ENCODE data around the gene PXDC1.
"Not testable (repeated sequence)": the region's sequence is repeated elsewhere in the genome, so short reads cannot be mapped to it uniquely, and the experiment has no call there.

Gene PXDC1

DNA sequence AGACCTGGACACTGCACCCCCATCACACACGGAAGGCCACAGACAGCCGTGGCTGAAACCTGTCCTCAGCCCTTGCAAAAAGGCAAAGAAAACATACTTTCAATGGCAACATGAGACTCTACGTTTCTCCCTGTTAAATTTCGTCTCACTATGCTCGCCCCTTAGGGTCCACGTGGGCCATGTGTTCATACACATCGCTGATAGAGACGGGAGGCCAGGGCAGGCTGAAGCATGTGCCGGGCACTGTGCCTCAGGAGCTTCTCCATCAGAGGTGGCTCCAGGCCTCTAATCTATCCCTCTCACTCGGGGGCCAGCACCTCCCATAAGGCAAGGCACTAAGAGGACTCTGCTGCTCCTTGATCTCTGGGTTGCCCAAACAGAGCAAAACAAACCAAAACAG is 17.5 kb downstream of the PXDC1 start:
- no peak for DNase-seq

DNA sequence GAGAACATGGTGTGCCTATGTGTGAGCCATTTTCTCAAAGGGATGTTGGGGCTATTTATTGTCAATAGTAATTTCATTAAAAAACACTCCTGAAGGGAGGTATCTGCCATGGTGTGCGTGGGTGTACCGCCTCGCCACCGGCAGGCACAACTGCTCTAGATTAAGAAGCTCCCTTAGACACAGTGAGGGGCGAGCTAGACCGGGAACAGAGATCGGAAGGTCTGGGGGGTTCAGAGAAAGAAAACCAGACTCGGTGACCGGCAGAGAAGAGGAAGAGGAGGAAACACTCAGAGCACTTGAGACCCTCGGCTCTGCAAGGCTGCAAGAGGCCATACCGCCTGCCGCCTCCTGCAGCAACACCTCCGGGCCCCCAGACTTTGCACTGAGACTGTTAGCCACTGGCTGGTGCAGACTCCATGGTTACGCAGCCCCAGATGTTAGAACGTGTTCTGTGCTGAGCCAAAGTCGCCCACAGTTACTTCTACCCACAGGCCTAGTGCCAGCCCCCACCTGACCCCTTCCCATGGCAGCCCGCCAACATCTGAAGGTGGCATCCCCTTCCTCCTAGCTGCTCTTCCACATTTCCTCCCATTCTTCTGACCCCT is 18.1 kb downstream of the PXDC1 start:
- DNase-seq: no peak

DNA sequence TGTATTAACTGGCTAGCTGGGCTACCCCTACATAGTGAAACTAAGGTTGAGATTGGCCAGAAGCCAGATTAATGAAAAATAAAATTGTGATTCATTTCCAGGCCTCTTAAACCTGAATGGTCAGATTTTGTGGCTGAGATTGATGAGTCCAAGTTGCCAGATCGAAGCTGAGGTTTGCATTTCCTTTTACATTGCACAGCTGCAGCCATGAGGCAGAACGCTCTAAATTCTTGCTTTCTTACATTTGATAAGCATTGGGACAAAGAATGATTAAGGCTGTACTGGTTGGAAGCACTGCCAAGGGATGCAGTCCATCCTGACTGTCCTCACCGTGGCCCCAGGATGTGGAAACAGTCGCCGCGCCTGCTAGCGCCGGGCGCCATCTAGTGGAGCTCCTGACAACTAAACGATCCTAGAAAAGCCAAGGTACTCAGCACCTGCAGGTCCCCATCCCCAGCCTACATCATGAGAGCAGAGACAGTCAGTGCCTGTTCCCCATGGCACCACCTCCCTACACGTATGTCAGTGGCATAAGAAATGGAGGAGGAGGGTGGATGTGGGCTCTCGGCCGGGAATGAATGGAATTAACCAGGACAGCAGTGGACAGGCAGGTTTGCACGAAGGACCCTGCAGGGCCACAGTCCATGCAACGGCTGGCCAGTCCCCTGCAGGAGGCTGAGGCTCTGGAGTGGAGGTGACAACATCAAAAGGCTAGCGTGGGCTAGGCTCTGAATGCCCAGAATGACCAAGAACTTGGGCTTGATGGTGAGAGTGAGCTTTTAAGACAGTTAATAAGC is 19.0 kb downstream of the PXDC1 start:
- DNase-seq: peak in 52 of 56 donors; percentile 17 to 83 (median 62)

DNA sequence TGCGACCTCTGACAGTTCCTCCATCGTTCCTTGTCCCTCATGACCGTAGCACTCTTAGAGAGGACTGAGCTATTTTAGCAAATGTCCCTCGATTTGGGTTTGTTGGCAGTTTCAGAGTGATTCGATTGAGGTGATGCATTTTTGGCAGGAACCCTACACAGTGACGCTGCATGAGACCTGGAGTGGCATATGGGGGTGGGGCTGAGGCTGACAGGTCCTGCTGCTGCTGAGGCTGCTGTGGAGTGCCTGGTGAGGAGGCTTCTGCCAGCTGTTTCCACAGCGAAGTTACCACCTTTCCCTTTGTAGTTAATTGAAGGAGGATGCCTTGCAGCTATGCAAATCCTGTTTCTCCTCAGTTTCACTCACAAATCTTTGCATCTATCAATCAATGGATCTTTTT is 19.8 kb downstream of the PXDC1 start:
- no peak for DNase-seq

DNA sequence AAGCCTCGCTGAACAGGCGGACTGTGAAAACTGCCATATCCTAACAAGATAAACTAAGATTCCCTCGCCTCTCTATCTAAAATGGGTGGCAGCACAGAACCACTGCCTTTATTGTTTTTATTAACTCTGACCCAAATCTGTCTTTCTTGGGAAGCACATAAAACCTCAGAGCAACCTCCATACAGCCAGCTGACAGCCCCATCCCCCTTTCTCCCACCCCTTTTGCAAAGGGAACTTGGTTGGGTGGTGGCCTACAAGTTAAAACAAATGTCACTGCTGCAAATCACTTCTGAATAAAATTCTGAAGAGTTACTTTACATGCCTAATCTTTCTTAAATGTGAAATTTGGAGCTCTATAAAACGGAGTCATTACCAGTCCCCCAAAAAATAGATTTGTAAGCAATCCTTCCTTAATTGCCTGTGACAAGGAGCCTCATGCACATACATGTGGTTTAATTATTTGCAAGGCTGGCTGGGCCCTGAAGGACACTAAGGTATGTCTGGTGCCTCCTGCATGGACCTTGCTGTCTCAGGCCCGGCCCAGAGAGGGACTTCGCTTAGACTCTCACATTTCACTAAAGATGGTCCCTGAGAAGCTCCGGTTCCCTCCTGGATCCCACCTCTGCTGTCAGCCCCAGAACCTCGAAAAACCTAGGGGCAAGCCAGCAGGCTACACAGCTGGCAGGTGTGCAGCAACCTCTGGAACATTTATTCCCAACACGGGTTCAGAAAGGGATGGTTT is 21.7 kb downstream of the PXDC1 start:
- peak in 3 of 56 donors; percentile 9 to 44 (median 15) for DNase-seq

DNA sequence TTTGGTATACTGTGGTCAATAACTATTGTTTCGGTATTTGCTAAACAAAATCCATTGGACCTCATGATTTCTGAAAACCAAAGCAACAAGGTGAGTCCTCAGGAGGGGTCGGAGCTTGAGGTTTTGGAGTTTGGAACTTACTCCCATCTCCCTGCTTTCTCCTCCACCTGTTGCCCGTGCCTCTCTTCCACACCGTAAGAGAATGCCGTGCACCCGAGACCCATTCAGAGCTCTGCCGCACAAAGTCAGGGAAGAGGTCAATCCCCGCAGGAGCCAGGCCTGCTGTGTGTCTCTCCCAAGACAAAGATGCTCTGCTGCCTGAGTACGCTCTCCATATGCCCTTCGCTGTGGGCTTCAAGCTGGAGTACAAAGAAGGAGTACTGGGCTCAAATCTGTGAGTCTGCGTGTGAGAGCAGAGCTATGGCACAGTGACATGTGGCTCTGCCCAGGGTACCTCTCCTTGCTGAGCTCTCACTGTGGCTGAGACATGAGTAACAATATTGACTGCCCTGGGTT is 23.9 kb downstream of the PXDC1 start:
- no peak for DNase-seq

DNA sequence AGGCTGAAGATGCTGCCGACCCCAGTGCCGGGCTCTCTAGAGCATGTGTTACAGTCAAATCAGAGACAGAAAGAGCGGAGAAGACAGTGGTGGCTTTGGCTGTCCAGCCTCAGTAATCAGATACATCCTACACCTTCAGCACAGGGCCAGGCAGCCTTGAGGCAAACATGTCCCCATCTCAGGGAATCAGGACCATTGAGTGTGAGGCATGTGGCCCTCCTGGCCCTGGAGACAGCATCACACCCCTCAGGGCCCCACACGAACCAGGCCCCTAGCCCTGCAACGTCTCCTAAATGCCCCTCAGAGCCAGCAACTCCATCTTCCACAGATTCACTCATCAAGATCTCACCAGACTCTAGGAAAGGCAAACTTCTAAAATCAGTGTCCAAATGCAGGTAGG is 24.5 kb downstream of the PXDC1 start:
- no peak for DNase-seq

DNA sequence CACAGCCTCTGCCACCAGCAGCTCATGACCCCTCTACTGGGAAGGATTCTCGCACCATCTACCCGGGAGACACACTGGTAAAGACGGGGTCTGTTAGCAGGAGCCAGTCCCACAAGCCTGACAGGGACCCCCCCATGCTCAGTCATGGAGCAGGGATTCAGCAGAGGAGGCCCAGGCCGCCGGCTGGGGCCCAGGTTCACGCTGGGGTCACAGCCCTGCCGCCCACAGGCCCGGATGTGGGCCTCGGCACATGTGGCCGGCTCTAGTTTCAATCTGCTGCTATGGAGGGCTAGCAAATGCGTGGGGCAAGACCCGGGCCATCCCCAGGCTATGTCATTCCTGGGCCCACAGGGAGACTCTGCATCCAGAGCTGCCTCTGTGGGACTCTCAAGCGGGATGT is 25.1 kb downstream of the PXDC1 start:
- DNase-seq: no peak

DNA sequence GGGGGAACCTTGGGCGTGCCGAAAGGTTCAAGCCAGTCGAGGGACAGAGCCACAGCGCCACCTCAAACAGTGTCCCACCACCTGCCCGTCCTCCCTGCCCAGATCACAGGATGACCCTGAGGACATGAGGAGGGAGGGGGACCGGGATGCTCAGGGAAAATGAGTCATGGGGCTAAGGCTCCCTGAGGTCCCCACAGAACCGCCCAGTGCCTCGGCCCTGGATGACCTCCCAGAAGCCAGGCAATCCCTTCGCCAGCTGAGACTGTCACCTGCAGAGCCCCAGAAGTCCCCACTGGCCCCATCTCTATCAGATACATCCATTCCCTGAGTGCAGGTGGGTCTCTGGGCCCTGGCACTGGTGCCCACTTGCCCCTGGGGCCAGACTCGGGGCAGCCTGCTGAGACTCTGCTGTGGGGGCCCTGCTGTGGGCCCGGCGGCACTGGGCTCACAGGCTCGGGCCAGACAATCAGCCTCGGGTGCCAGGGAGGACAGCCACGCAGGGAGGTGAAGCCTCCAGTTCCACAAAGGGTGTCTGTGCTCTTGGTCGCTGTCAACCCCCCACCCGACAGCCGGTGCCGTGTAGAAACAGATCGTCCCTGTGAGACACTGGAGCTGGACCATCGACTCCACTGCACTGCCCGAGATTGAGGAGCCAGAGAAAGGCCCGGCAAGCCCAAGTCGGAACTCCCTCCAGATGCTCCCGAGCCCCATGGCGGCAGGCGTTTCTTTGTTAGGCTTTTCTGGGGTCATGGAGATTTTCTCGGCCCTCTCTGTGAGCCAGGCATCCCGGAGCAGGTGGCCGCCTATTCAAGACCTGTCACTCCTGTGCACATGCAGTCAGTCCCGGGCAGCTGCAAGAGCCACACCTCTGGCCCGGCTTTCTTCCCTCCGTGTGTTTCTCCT is 26.1 kb downstream of the PXDC1 start:
- no peak for DNase-seq

DNA sequence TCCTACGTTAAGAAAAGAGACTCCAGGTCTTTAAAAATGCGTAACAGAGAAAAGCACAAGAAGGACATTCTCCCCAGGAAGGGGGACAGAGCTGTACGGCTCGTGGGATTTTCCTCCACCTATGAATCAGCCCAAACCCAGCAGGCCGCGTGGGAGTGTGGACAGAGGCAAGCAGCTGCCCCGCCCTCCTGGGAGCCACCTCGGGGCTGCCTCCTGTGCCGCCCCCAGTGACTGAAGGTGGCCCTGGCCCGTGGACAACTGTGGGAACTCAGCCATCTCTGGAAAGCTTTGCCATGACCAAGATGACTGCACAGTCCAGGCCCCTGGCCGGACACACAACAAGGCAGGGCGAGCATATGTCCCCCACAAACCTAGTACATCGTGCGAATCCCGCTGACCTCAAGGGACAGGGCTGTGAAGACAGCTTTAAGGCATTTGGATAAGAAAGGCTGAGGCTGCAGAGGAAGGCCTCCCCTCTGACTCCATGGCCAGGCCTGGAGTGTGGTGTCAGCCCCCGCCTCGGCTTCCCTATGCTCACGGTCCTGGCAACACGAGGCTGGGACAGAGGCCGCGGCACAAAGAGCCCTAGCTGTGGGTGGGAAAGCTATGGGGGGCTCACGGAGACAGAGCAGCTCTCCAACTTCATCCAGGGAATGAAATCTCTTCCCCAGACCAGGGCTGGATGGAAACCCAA is 26.9 kb downstream of the PXDC1 start:
- DNase-seq: no peak

DNA sequence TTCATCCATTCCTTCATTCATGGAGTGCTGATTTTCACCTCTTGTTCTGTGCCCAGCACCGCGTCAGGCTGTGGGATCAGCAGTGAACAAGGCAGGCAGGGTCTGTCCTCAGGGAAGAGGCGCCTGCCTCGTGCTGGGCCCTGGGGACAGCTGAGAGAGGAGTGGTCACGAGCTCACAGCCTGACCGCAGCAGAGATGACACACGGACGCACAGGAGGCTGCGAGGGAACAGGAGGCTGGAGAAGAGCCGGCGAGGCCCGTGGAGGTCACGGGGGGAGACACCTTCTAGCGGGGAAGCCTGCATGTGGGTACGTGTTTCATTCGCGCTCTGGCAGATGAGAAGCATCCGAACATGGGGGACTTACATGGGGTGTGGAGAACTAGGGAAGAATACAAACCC is 27.5 kb downstream of the PXDC1 start:
- no peak for DNase-seq

DNA sequence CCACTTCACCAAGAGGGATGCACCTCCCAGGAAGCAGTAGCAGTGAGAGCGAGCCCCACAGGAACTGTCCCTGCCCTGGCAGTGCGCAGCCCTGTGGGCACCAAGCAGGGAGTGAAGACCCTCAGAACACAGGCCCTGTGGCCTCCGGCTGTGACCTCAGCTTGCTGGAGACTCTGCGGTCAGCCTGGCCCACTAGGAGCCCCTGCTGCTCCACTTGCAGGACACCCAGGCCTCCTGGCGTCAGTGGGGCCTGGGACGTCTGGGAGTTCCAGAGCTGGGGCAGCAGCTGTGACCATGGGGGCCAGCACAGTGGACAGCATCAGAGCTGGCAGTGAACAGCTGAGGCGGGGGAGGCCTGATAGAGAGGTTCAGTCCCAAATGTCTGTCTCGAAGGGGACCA is 28.3 kb downstream of the PXDC1 start:
- no peak for DNase-seq

DNA sequence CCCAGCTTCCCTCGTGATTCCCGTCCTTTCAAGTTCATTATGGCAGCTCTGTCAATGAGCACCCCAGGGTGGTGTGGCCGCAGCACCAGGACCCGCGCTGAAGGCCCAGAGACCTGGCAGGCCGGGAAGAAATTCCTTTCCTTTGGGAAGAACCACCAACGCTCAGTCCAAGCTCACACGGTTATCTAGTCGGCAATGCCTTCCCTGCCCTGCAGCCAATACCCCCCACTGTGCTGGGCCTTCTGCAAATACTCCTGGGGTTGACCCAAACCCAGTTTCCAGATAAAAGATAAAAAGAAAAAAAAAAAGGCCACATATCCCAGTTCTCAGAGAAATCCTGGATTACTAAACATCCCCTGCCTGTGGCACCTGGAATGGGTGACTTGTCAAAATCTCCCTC is 28.7 kb downstream of the PXDC1 start:
- DNase-seq: no peak

DNA sequence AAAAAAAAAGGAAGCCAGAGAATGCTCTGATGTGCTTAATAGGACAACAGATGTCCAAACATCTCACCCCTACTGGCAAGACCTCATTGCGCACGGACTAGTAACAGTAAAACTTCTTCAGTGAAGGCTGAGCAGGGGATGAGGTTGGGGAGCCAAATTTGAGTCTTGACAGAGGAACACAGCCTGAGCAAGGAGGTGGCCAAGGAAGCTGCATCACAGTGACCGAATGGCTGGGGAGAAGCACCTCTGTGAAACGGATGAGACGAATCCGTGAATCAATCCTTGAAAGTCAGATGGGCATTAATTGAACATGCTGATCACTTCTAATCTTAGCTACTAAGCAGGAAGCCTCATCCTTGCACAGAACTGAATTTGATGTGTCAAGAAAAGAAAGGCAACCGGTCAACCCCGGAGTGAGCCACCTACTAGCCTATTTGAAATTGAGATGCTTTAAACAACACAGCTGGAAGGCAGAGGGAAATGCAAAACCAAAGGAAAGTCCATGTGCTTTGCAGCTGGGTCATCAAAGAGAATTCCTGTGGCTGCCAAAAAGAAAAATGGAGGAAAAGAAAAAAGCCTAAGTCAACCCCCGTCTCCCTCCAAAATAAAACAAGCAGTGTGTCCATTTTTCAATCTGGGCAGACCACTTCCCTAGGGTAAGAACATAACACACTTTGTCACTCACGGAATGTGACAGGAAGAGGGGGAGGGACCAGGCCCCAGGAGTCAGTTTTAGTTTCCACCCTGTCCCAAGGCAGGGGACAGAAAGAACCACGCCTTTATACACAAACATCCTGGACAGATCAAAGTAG is 29.5 kb downstream of the PXDC1 start:
- no peak for DNase-seq

DNA sequence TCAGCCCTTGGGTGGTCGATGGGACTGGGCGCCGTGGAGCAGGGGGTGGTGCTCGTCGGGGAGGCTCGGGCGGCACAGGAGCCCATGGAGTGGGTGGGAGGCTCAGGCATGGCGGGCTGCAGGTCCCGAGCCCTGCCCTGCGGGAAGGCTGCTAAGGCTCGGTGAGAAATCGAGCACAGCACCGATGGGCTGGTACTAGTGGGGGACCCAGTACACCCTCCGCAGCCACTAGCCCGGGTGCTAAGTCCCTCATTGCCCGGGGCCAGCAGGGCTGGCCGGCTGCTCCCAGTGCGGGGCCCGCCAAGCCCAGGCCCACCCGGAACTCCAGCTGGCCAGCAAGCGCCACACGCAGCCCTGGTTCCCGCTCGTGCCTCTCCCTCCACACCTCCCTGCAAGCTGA is 30.7 kb downstream of the PXDC1 start:
- DNase-seq: not testable (repeated sequence)

DNA sequence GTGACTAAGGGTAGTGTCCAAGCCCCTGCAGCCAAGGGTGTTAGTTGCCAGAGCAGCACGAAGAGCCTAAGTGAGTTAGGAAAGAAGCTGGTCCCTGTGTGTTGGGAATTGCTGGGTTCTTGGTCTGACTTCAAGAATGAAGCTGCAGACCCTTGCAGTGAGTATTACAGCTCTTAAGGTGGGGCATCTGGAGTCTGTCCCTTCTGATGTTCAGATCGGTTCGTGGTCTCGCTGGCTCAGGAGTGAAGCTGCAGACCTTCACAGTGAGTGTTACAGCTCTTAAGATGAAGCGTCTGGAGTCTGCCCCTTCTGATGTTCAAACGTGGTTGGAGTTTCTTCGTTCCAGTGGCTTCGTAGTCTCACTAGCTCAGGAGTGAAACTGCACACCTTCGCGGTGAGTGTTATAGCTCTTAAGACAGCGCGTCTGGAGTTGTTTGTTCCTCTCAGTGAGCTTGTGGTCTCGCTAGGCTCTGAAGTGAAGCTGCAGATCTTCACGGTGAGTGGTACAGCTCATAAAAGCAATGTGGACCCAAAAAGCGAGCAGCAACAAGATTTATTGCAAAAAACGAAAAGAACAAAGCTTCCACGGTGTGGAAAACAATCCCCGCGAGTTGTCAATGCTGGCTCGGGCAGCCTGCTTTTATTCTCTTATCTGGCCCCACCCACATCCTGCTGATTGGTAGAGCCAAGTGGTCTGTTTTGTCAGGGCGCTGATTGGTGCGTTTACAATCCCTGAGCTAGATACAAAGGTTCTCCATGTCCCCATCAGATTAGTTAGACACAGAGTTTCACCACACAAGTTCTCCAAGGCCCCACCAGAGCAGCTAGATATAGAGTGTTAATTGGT is 31.8 kb downstream of the PXDC1 start:
- DNase-seq: no peak

DNA sequence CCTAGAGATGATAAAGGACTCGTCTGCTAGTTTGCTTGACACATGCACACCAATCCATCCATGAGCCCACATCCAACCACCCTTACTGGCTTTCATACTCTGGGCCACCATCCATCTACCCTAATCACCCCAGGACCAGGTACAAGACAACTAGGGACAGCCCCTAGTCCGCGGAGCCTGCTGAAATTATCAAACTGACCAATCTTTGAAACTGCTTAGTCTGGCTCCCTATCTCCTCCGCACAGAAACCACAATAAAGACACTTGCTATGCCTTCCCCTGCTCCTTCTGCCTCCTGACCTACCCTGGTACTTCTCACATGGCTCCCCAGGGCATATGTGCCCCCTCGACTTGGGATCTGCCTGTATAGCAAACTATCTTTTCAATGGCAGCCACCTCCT is 33.1 kb downstream of the PXDC1 start:
- no peak for DNase-seq

DNA sequence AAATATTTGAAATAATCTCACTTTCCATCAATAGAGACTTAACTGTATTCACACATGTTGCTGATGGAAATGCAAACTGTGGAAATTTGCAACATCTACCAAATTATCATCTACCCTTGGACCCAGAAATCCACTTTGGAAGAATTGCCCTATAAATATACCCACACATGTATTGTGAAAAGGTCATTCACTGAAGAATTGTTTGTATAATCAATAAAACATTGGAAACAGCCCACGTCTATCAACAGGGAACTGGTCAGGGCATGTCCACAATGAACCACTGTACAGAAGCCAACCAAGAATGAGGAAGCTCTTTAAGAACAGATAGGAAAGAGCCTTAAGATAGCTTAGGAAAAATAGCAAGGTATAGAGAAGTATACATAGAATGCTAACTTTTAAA is 36.2 kb downstream of the PXDC1 start:
- DNase-seq: no peak

DNA sequence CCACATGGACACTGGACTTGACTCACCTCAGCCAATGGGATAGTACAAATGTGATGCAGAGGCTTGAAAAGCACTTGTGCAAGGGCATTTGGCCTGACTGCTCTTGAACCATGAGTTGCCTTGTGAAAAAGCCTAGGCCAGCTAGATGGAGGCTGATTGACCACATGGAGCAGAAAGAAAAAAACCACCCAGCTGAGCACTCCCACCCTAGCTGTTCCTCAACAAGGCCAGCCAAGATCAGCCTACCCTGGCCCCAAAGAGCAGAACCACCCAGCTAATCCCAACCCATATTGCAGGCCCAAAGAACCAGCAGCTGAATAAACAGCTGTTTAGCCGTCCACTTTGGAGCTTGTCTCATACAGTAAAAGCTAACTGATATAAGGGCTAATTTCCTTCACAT is 36.7 kb downstream of the PXDC1 start:
- no peak for DNase-seq
